Lung (tissue), 12 donors: ENCODE measurements around the gene DAB1. TPM values are rescaled to one million over a fixed set of nuclear protein-coding genes. Genes with fewer than 3 reads are reported as not detected.

Source experiments
- ATAC-seq: fragments of 200-7000 bp; cut with Tn5 transposase; one replicate; pipeline ENCODE4 v1.9.1; 2020; ENCODE audit warnings: moderate number of reproducible peaks; ENCODE audit not compliant: insufficient read depth, low FRiP score
- DNase-seq, 3 donors: peaks; one replicate each; pipeline ENCODE4 v3.0.0-alpha.2; 2013 to 2017
- H3K27ac ChIP-seq, 2 donors: one replicate each; pipeline ENCODE4 v1.5.1; 2013; ENCODE audit warnings: mild to moderate bottlenecking in 2 of 2, moderate library complexity in 2 of 2, control low read depth in 1 of 2, inconsistent platforms in 1 of 2, low read depth in 1 of 2, low read length in 1 of 2
- H3K27me3 ChIP-seq, 3 donors: one replicate each; pipeline ENCODE4 v1.5.1; 2013; ENCODE audit warnings: low read length in 2 of 3; ENCODE audit not compliant: control insufficient read depth in 3 of 3, insufficient read depth in 3 of 3
- H3K36me3 ChIP-seq, 4 donors: one replicate each; pipeline ENCODE4 v1.5.1; 2013; ENCODE audit warnings: low read length in 4 of 4, mild to moderate bottlenecking in 1 of 4, moderate library complexity in 1 of 4; ENCODE audit not compliant: control insufficient read depth in 4 of 4, insufficient read depth in 4 of 4
- H3K4me1 ChIP-seq, 5 donors: one replicate each; pipeline ENCODE4 v1.5.1; 2013; ENCODE audit warnings: low read length in 5 of 5, mild to moderate bottlenecking in 2 of 5, moderate library complexity in 1 of 5; ENCODE audit not compliant: control insufficient read depth in 5 of 5, insufficient read depth in 5 of 5
- H3K4me3 ChIP-seq: one replicate; pipeline ENCODE4 v1.5.1; 2013; ENCODE audit warnings: mild to moderate bottlenecking, control low read depth, moderate library complexity
- H3K9ac ChIP-seq, 2 donors: one replicate each; pipeline ENCODE4 v1.5.1; 2013; ENCODE audit warnings: low read length in 2 of 2, control low read depth in 1 of 2; ENCODE audit not compliant: insufficient read depth in 1 of 2
- H3K9me3 ChIP-seq, 4 donors: one replicate each; pipeline ENCODE4 v1.5.1; 2013; ENCODE audit warnings: low read length in 3 of 4, mild to moderate bottlenecking in 1 of 4, moderate library complexity in 1 of 4; ENCODE audit not compliant: control insufficient read depth in 4 of 4, insufficient read depth in 3 of 4
- WGBS, 2 donors: extraction: QIAGEN DNeasy Blood & Tissue Kit; methylation state at CpG; one replicate each; pipeline ENCODE4 v1.1.7; 2013; 5-methylcytosine and 5-hydroxymethylcytosine counted together
- polyA plus RNA-seq, 2 donors: library from polyadenylated mRNA; stranded (reverse); fragments of 200-250 nt; gene quantifications; one replicate each; pipeline ENCODE4 v1.2.1, GENCODE V29; 2013
- total RNA-seq, 2 donors: library from RNA; depleted of rRNA in 1 of 2; stranded (reverse); fragments of >200 nt in 1 of 2; gene quantifications; one replicate each; pipeline ENCODE4 v1.2.1, GENCODE V29; 2014 to 2021
- TF ChIP-seq, protein P1 (sequence below): IDR thresholded peaks from 2 replicates; pipeline ENCODE4 v1.5.1; 2012; ENCODE audit warnings: mild to moderate bottlenecking; ENCODE audit errors: control extremely low read depth, extremely low read depth
- donor health status: control.
- donor health status: control.
- donor health status: Bipolar disorder and iron deficiency.
- donor health status: healthy.
- donor health status: DM: yes; HTN: yes; CAD: no.

Gene DAB1
- total and polyA plus RNA-seq, 4 donors, result 0.06 to 0.77 (median 0.10) TPM

DNA sequence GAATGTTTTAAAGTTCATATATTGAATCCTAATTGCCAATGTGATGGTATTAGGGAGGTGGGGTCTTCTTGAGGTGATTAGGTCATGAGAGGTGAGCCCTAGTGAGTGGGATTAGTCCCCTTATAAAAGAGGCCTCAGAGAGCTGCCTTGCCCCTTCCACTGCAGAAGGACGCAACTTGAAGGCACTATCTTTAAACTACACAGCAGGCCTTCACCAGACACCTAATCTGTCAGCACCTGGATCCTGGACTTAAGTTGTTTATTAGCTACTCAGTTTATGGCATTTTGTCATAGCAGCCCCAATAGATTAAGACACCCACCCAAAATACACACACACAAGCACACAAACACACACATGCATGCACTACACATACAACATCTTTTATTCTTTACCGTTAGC, 61.4 kb downstream of the DAB1 start:
- Histone ChIP-seq H3K9ac (no peak overlapping the region), H3K9me3 (peaks cover 0 to 1% (median 0%) of the 10 kb centered on the region in 4 donors), H3K27ac (no peak overlapping the region), H3K36me3 (no peaks in the 10 kb centered on the region), H3K4me3 (no peak overlapping the region), H3K27me3 (no peaks in the 10 kb centered on the region), H3K4me1 (peaks cover 0 to 4% (median 0%) of the 10 kb centered on the region in 5 donors)
- ATAC-seq (no peak), DNase-seq (no peak)
- TF ChIP-seq, protein P1, sequence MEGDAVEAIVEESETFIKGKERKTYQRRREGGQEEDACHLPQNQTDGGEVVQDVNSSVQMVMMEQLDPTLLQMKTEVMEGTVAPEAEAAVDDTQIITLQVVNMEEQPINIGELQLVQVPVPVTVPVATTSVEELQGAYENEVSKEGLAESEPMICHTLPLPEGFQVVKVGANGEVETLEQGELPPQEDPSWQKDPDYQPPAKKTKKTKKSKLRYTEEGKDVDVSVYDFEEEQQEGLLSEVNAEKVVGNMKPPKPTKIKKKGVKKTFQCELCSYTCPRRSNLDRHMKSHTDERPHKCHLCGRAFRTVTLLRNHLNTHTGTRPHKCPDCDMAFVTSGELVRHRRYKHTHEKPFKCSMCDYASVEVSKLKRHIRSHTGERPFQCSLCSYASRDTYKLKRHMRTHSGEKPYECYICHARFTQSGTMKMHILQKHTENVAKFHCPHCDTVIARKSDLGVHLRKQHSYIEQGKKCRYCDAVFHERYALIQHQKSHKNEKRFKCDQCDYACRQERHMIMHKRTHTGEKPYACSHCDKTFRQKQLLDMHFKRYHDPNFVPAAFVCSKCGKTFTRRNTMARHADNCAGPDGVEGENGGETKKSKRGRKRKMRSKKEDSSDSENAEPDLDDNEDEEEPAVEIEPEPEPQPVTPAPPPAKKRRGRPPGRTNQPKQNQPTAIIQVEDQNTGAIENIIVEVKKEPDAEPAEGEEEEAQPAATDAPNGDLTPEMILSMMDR, result no peak
- WGBS, 2 donors, result 74 to 96% methylated on average over 2 of the region's 2 CpGs

DNA sequence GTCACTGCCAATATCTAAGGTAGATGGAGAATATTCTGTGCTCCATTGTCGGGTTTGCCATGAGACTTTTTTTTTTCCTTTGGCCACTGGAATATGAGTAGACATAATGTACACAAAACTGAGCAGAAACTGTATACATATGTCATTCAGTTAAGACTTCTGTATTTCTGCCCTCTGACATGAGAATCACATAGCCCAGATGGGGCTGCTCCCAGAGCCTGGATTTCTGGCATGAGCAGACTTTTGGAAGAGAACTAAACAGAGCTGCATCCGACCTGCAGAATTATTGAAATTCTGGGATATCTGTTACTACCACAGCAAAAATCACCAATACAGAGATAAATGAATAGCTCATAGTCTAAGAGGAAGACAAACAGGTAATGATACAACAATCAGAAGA, 62.3 kb downstream of the DAB1 start:
- WGBS, 2 donors, result 74 to 91% methylated on average over 2 of the region's 2 CpGs
- H3K4me1 ChIP-seq, result peaks cover 0 to 4% (median 3%) of the 10 kb centered on the region in 5 donors
- H3K27me3 ChIP-seq, result no peaks in the 10 kb centered on the region
- no peak for DNase-seq
- TF ChIP-seq, protein P1, result no peak
- H3K9ac ChIP-seq, result no peak overlapping the region
- no peak for ATAC-seq
- H3K4me3 ChIP-seq, result no peak overlapping the region
- no peaks in the 10 kb centered on the region for H3K9me3 ChIP-seq
- no peaks in the 10 kb centered on the region for H3K36me3 ChIP-seq
- H3K27ac ChIP-seq, result no peak overlapping the region

GRCh38 chr1:57360846-57361407, 62.9 kb downstream of the DAB1 start:
- Histone ChIP-seq H3K27ac (no peak overlapping the region), H3K27me3 (no peaks in the 10 kb centered on the region), H3K9ac (no peak overlapping the region), H3K9me3 (no peaks in the 10 kb centered on the region), H3K36me3 (no peaks in the 10 kb centered on the region), H3K4me3 (no peak overlapping the region), H3K4me1 (peaks cover 0 to 4% (median 3%) of the 10 kb centered on the region in 5 donors)
- TF ChIP-seq, protein P1, result no peak
- no peak for ATAC-seq
- no peak for DNase-seq
- WGBS, 2 donors, result 85 to 90% methylated on average over 4 of the region's 4 CpGs

GRCh38 chr1:57357462-57357861, 66.4 kb downstream of the DAB1 start:
- Histone ChIP-seq H3K9me3 (no peaks in the 10 kb centered on the region), H3K4me3 (no peak overlapping the region), H3K4me1 (peaks cover 0 to 17% (median 2%) of the 10 kb centered on the region in 5 donors), H3K27me3 (no peaks in the 10 kb centered on the region), H3K9ac (no peak overlapping the region), H3K36me3 (no peaks in the 10 kb centered on the region), H3K27ac (no peak overlapping the region)
- DNase-seq (no peak), ATAC-seq (no peak)
- WGBS, 2 donors, result 45 to 59% methylated on average over 3 of the region's 3 CpGs
- TF ChIP-seq, protein P1, result no peak
